PFSK-1 (cell line): Measurements from ENCODE around the gene KCNQ4.

Experiments
- FOXP2 ChIP-seq: optimal IDR thresholded peaks from 2 replicates; pipeline ENCODE3; 2011; ENCODE audit warnings: borderline replicate concordance, control low read depth, inconsistent platforms; ENCODE audit not compliant: insufficient read depth; ENCODE audit errors: extremely low read length, extremely low read depth
- POLR2AphosphoS5 ChIP-seq: IDR thresholded peaks from 2 replicates; pipeline ENCODE4 v1.6.1; 2012; ENCODE audit warnings: low read depth, mild to moderate bottlenecking, control low read depth, low read length, moderate library complexity
- REST ChIP-seq, 2 experiments: IDR thresholded peaks; 2 replicates each; pipeline versions ENCODE4 v1.6.1 to v1.8.0; 2011 to 2012; ENCODE audit warnings: low read depth in 2 of 2, low read length in 2 of 2, control low read depth in 1 of 2, inconsistent platforms in 1 of 2, mild to moderate bottlenecking in 1 of 2, moderate library complexity in 1 of 2; ENCODE audit not compliant: insufficient read depth in 1 of 2
- SIN3A ChIP-seq: IDR thresholded peaks from 2 replicates; pipeline ENCODE4 v1.6.1; 2012; ENCODE audit warnings: mild to moderate bottlenecking, low read length, moderate library complexity, borderline replicate concordance; ENCODE audit not compliant: insufficient read depth
- TAF1 ChIP-seq: IDR thresholded peaks from 2 replicates; pipeline ENCODE4 v1.6.1; 2012; ENCODE audit warnings: low read length, control low read depth, borderline replicate concordance; ENCODE audit not compliant: insufficient read depth

KCNQ4 gene

GRCh38 chr1:40784141-40784770 lies 669 bp downstream of the KCNQ4 start:
- TF ChIP-seq SIN3A (no peak), POLR2AphosphoS5 (no peak), FOXP2 (no peak), REST (IDR thresholded peaks at IDR 0.05; ENCODE audit: insufficient read depth in 1 of 2, low read depth in 2 of 2, low read length in 2 of 2) (no peak), TAF1 (no peak)

- TF ChIP-seq POLR2AphosphoS5, result no peak
- no peak for TF ChIP-seq SIN3A
- no peak for TF ChIP-seq FOXP2
- no peak for TF ChIP-seq TAF1
- TF ChIP-seq REST (IDR thresholded peaks at IDR 0.05; ENCODE audit: insufficient read depth in 1 of 2, low read depth in 2 of 2, low read length in 2 of 2), result no peak
Measured at GRCh38 chr1:40784771-40785151, 1.2 kb downstream of the KCNQ4 start.

GRCh38 chr1:40785446-40785845 lies 1.9 kb downstream of the KCNQ4 start:
- TF ChIP-seq TAF1 (no peak), FOXP2 (no peak), POLR2AphosphoS5 (no peak), REST (IDR thresholded peaks at IDR 0.05; ENCODE audit: insufficient read depth in 1 of 2, low read depth in 2 of 2, low read length in 2 of 2) (no peak), SIN3A (no peak)

- TF ChIP-seq TAF1 (no peak), POLR2AphosphoS5 (no peak), SIN3A (no peak), REST (IDR thresholded peaks at IDR 0.05; ENCODE audit: insufficient read depth in 1 of 2, low read depth in 2 of 2, low read length in 2 of 2) (no peak), FOXP2 (no peak)
Measured at GRCh38 chr1:40786171-40786994, 2.8 kb downstream of the KCNQ4 start.
